ENCODE results near the gene MEIS2.

Gene MEIS2

DNA sequence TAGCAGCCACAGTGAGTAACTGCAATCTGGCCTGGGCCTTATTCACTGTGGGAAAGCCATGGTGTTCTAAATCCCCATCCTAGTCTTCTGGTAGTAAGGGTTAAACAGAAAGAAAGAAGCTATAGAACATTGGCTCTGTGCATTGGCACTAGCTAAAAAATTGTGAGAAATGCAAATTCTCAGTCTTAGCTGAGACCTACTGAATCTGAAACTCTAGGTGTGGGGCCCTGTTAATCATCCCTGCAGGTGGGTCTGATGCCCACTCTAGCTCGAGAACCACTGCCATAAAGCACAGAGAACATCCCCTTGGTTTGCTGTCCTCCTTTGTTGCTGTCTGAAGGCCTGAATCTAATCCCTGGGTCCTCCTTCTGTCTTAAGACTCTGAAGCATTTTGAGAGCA lies 59.3 kb downstream of the MEIS2 start:
- DNase-seq (ENCODE audit: low spot score): no peak

DNA sequence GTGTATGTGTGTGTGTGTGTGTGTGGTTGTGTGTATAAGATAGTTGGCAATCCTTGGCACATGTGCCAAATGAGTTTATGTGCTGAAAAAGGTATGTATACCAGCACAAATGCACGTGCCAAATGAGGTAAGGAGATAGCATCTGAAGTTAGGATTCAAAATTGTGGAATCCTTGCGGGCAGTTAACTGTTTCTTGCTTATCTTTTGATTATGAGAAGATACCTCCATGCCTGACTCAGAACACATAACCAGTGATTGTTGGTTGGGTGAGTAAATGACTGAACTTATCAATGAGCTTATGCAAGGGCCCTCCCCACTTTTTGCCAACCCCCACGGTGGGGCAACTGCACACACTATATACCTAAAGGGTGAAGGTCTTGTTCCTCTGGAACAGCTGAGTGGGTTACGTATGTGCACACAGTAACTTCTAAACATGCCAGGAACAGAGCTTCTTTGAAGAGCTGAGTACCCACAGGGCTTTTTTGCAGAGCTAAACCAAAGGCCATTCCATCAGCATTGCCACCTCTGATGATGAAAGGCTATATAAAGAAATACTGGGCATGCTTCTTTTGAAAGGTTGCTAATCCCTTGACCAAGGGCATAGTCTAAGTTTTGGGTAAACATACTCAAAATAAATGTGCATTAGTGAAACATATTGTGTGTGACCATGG lies 60.1 kb downstream of the MEIS2 start:
- DNase-seq (ENCODE audit: low spot score): no peak

DNA sequence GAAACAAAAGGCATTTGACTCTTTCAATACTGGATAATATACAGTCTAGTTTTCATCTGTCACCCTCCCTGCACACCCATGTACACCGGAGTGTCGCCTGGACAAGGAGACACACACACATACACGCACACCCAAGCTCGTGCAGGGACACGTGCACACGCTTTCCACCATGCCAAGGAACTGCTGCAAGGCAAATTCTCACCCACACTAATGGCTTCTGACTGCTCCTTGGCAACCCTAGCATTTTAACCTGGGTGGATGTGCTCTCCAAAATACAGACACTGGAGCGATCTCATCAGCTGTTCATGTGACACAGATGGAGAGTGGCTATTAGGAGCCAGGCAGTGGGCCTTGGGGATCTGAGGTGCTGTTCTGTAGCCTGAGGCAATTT lies 61.6 kb downstream of the MEIS2 start:
- DNase-seq (ENCODE audit: low spot score): peak; percentile 57

DNA sequence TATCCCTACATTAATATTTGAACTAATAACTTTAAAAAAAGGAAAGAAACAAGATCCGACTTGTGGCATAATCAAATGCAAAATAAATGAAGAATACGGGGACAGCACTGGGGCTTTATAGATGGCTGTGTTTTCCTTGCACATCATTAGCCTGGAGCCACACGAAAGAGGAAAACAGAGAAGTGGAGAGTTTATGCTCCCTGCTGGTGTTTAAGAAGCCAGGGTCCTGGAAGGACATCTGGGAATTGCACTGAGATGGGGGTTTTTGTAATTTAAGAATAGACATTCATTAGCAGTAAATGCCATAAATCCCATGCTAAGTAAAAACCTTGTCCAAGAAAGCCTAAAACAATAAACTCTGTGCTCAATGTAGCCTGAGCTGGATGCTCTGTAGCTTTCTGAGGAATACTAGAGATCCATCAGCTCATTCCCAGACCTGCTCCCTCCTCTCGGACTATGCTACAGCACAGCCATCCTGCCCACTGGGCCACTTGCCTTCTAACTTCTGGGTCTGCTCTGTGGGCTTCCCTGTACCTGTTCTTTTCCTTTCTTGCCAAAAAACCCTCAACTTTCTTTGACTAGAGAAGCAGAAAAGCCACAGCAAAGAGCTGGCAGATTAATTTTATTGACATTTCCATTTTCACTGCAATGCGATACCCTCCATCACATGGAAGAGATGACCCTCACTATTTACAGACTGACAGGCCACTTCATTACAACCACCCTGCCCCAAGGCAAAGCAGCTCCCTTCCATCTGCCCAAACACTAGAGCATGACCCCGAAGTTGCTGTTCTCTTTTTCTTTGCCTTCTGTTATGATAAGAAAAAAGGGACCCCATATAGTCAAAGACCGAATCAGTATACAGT lies 62.3 kb downstream of the MEIS2 start:
- no peak for DNase-seq (ENCODE audit: low spot score)

DNA sequence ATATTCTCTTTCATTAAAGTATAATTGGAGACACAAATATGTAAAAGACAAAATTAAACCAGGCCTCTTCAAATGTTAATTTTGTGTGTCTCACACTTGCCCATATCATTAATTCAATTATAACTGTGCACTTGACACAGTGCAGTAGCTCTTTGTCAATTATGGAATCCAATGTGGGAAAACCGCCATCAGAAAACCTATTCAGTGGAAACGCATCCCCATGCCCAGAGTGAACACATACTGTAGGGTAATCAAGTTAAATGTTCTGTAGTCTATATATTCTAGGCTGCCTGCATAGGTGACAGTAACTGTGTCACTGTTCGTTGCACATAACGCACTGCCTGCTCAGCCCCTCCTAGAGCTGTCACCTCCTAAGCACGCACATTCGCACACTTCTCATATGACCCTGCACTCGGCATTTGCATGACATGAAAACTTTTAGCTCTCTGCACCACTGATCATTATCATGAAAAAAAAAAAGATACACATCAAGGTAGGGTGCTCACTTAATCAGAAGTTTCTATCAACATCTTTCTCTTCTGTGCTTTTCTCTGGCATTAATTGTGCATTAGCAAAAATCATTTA lies 63.2 kb downstream of the MEIS2 start:
- DNase-seq (ENCODE audit: low spot score): no peak

DNA sequence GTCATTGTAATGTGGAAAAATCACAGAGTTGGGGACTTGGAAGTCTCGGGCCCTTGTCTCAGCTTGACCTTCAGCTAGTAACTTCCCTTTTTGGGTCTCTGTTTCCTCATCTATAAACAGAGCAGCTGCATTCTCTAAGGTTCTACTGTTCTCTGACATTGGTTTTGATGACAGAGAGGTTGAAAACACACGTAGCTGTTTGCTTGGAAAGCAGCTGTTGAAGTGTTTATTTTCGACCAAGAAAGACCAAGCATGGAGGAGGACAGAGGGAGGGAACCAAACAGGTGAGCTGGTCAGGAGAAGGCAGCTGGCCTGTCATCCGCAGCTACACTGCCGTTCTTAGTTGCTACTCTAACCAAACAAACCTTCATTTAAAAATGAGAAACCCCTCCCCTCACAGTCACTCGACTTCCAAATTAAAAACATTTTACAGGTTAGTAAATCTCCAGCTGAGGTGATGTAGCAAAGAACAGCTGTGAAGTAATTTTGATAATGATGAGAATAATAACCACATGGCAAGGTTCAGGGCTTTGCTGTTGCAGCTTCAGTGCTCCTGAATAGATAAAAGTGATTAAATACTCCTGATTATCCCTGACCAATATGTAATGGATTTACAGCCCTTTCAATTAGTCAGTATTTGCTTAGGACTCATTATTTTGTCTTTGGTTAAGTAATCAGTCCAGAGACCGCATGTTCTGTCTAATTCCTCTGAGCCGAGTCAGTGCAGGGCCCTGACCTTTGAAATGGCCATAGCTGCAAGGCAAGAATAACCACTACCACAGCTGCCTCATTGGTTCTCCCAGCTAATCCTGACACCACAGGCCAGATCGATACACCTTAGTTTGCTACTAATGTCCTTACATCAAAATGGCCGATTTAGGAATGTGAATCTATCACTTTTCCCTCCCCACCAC lies 65.3 kb downstream of the MEIS2 start:
- no peak for DNase-seq (ENCODE audit: low spot score)

DNA sequence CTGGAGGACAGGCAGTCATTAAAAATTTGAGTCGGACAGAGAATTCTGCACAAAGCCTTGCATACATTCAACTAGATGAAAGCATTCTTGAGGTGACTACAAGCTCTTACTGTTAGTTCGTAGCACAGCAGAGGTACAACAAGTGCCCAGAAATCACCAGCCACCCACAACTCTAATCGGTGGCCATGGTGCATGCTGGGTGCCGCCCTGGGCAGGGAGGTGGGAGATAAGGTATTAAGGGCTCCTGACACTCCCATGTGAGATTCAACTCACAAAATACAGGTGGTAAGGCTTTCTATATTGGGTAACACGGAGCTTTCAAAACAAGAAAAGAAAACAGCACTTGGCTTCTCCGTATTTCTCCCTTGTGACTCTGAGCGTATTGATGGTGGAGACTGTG lies 66.0 kb downstream of the MEIS2 start:
- no peak for DNase-seq (ENCODE audit: low spot score)

DNA sequence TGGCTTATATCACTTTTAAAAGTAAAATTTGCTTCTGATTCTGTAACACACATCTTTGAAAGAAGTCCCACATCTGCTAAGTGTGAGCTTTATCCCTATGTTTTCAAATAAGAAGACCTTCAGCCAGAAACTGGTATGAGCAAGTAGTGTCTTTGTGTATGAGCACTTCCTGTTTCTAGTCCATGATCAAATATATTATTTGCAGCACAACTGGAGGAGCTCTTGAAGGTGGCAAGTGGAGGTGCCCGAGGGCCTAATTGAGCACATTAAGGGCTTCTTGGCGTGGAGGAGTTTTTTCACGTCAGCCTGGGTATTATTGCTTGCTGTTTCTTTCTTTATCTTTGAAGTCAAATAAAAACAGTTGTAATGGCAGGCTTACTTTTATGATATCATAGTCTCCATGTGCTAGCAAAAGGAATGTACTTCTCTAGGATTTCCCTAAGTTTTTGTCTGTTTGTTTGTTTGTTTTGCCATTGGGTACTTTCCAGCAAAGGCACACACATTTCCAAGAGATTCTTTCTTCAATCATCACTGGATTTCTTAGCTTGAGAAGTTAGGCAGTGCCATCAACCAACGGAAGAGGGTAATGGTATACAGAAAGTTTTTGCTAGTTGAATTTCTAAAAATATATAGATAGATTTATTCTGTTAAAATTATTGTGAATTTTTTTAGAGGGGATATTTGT lies 68.1 kb downstream of the MEIS2 start:
- DNase-seq (ENCODE audit: low spot score): no peak

DNA sequence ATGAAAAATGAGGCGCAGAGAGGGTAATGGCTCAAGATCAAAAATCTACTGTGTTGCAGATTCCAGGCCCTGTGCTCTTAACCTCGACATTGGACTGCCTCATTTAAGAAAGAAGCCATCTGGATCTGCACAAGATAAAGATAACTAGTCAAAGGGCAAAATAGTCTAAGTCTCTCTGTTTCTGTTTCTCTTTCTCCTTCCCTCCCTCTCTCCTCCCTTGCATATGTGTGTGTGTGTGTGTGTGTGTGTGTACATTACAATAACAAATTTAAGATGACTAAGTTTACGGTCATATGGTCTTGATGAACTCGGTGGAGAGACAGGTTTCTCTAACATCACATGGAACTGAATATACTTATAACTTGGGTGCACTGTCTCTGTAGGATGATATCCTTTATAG lies 69.2 kb downstream of the MEIS2 start:
- DNase-seq (ENCODE audit: low spot score): no peak

DNA sequence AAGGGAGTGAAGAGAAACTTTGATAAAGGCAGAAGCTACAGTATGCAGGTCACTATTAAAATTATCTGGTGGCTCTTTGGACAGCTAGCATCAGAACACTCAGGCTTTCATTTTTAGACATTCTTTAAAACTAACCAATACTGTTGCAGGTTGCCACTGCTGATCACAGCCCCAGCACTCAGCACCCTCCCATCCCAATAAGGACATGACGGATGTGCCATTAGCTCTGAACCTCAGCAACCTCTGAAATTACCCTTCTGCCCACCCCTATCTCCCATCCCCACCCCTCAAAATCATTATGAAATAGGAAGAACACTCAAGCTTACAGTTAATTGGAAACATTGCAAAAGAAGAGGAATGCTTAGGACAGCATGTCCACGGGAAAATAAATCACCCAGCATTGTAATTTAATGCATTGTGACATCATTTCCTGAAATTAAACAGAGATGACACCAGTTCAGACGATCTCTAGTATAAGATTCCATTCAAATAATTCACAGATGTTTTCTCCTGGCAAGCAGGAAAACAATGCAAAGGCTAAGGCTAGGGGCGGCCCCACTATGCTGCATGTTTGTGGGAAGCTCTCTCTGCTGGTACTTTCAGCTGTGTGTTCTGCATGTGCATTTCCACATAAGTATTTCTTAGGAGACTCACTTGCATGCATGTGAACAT lies 71.6 kb downstream of the MEIS2 start:
- no peak for DNase-seq (ENCODE audit: low spot score)

DNA sequence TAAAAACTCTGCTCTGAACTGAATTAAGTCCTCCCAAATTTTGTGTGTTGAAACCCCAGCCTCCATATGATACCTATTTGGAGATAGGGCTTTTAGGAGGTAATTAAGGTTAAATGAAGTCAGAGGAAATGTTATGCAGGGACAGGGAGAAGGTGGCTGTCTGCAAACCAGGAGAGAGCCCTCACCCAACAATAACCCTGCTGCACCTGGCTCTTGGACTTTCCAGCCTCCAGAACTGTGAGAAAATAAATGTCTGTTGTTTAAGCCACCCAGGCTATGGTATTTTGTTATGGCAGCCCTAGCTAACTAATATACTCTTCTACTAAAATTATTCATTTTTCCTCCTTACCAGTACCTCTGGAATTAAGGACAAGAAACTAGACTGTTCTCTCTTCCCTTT lies 79.5 kb downstream of the MEIS2 start:
- no peak for DNase-seq (ENCODE audit: low spot score)

DNA sequence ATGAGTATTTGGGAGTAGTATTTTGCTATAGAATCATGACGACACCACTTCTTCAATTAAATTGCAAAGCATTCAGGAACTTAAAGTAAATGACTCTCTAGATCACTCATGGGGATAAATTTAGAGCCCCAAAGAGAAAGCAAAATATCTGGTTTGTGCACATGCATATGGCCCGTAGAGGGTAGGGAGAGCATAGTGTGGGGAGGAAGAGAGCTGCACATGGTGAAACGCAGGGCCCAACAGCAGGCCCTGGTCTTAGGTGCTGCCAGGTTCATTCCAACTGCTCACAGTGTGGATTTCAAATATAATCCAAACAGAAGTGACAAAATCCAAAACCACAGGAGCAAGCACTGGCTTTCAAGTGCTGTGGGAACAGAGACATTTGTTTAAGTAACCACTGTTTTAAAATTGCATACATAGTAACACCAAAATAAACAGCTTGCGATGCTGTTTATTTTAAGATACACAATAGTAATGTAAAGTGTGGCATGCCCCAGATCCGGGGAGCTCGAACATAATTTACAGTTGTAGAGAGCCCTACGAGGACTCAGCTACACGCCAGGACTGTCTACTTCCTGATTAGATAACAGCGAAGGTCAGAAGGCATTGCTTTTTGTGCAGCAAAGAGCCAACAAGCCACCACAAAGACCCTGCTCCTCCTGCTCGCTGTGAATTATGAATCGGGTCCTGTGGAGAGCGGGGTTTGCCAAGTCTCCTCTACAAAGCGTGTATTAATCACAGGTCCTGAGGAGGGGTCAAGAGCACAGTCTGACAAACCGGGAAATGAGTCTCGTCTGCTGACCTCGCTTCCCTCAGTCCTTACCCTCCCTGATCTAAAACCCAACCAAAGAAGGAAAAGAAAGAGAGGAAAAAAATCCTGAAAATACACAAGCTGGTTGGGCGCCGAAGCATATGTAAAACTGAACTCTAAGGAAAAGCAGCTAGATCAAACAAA lies 80.6 kb downstream of the MEIS2 start:
- no peak for DNase-seq (ENCODE audit: low spot score)

DNA sequence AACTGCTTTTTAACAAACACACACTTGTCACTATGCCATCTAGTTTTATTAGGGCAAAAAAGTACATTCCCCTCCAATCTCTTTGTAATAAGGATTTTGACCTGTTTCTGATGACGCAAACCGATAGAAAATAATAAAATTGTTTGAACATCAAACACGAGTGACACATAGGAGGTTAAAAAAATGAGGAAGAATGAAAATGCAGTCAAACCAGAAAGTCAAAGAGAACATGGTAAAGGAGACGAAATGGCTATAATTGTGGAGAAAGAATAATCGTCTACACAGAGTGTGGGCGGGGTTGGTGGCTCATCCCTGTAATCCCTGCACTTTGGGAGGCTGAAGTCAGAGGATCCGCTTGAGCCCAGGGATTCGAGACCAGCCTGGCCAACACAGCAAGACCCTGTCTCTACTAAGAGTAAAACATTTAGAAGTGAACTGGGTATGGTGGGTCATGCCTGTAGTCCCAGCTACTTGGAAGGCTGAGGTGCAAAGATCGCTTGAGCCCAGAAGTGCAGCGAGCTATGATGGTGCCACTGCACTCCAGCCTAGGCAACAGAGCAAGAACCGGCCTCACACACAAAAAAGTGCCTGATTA lies 83.2 kb downstream of the MEIS2 start:
- no peak for DNase-seq (ENCODE audit: low spot score)

DNA sequence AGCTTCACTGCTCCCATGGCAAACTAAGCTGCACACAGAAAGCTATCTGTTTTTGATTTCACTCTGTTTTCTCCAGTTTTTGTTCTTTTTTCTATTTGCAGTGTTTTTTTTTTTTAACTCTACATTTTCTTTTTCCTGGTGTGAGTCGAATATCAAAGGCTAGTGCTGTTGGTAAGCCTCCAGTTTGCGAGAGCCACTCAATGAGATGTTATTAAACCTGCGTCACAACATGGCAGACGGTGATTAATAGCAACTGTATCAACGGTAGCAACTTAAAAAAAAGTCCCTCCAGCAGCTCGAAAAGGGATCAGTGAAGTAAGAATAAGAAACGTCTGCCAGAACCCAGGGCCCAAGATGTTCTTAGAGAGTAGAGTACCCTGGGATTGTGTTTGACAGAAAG lies 84.1 kb downstream of the MEIS2 start:
- no peak for DNase-seq (ENCODE audit: low spot score)

DNA sequence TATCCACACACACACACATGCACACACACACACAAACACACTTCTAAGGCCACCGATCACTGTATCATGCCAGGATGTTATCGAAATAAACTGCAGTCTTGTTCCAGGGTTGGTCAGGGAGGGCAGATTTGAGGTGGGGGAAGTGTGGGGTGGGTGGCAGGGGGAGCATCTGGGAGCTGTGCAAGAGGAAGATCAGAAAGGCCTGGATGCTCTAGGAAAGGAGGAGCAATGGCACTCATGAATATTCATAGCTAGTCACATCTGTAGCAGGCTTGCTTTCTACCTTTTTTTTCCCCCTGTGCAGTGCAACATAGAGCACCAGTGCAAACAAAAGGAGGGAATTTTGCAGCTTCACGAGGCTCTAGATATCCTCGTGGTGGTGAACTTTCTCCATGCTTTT lies 84.9 kb downstream of the MEIS2 start:
- no peak for DNase-seq (ENCODE audit: low spot score)

DNA sequence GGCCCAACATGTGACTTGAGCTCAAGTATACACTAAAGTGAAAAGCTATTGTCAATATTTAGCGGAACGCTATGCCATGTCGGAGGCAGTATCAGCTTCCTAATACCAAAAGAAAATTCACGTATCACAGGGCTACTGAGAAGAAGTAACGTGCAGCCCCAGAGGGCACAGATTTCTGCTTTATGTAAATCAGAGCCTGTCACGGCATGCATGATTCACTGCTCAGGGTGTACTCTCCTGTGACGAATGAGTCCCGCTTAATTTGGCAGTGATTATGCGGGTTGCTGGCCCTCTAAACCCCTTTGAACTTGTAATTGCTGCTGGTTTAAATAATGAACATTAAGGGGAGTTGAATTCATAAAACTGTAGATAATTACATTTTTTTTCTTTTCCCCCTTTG lies 85.3 kb downstream of the MEIS2 start:
- DNase-seq (ENCODE audit: low spot score): no peak

DNA sequence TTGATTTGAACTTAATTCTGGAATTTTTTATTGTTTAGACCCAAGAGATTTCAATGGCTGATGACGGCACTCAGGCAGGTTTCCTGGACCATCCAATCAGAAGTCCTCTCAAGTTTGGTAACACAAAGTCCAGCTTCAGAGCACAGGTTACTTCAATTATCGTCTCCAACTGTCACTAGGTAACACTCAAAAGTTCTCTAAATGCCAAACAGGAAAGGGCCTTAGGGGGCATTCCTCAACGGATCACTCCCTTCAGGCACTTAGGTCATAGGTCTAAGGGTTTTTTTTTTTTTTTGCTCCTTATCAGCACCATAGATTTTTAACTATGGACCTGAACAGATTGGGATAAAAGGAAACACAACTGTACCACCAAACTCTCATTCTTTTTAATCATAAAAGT lies 85.8 kb downstream of the MEIS2 start:
- no peak for DNase-seq (ENCODE audit: low spot score)

DNA sequence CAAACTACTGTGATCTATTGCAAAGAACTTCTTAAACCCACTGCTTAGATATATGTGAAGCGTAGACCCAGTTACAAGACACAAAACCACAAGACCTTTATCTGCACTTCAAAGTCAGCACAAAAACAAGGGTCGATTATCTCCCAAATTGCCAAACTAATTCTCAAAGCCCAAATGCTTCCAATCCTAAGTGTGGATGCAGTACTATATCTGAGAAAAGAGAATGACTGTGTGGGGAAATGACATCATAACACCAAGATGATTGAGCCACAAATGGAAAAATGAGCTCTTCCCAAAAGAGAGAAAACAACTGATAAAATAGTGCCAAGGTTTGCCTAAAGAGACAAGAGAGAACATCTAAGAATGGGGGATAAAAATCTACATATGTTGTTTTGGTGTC lies 86.2 kb downstream of the MEIS2 start:
- DNase-seq (ENCODE audit: low spot score): no peak

DNA sequence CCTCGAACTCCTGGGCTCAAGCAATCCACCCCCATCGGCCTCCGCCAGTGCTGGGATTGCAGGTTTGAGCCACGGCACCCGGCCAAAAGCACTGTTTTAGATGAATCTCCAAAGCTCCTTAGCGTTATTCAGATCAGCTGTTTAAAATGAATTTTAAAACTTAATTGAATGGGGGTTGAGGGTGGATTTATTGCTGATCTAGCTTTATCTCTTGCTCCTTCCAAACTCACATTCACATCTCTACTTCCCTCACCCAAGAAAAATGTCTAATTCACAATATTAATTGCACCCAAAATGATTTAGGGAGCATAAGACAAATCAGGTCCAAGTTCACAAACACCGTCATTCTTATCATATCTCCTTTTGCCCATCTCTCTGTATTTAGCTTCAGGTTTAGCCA lies 89.8 kb downstream of the MEIS2 start:
- no peak for DNase-seq (ENCODE audit: low spot score)

DNA sequence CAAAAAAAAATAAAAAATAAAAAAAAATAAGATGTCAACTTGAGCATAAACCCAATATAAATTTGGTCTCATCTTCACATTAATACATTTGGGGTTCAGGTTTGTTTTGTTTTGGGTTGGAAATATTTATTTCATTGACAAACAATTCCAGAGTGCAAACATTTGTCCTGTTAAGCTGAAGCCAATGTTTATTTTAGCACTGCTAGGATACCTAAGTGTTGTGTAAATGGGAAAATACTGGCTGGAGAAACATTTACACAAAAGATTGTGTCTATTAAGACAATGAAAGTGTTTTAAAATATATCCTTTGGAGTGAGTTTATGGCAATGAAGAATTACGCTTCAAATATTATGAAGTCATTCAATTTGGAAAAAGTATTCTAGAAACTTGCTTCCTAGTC lies 91.1 kb downstream of the MEIS2 start:
- DNase-seq (ENCODE audit: low spot score): no peak

Data from cerebellar cortex (tissue), 1 donor.